GM19023 (cell line): ENCODE results near the gene SRSF11.
"Not testable (repeated sequence)": the region's sequence is repeated elsewhere in the genome, so short reads cannot be mapped to it uniquely, and the experiment has no call there.

ENCODE experiments used
- ATAC-seq: cut with Tn5 transposase; IDR thresholded peaks from one replicate; pipeline ENCODE4 v1.9.1; 2021; ENCODE audit warnings: mild to moderate bottlenecking, moderate library complexity; ENCODE audit not compliant: unreplicated experiment

Gene SRSF11, protein sequence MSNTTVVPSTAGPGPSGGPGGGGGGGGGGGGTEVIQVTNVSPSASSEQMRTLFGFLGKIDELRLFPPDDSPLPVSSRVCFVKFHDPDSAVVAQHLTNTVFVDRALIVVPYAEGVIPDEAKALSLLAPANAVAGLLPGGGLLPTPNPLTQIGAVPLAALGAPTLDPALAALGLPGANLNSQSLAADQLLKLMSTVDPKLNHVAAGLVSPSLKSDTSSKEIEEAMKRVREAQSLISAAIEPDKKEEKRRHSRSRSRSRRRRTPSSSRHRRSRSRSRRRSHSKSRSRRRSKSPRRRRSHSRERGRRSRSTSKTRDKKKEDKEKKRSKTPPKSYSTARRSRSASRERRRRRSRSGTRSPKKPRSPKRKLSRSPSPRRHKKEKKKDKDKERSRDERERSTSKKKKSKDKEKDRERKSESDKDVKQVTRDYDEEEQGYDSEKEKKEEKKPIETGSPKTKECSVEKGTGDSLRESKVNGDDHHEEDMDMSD

DNA sequence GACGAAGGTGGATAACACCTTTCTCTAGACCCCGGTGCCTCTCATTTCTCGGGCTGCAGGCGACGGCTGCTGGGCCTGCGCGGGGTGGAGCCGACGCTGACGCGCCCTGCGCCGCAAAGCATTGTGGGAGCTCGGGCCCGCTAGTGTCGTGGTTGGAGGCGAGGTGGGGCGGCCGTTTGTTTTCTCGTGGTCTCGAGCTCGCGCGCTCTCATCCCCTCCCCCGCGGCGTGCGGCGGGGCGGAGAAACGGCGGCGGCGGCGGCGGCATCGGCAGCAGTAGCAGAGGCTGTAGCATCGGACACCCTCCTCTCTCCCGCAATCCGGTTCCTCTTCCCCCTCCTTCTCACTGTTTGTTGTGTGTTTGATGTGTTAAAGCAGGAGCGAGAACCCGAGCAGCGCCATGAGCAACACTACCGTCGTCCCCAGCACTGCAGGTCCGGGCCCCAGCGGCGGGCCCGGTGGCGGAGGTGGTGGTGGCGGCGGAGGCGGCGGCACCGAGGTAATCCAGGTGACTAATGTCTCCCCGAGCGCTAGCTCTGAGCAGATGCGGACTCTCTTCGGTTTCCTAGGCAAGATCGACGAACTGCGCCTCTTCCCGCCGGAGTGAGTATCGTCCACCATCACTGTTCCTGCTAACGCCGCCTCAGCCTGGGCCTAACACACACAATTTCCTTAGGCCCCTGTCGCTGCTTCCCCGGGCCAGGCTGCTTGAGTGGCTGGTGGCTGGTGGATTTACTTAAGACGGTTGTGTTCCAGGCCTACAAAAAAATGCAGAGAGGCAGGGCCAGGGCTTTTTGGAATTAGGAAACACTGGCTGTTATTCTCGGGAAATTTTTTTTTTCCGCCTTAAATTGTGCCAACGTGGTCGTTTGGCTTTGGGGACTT is at the start of gene SRSF11:
TSS of gene SRSF11 (plus strand) at position 143 of the 884 bp plus-strand sequence. CDS start at position 400, 257 bp downstream.
- peak; percentile 95 for ATAC-seq

DNA sequence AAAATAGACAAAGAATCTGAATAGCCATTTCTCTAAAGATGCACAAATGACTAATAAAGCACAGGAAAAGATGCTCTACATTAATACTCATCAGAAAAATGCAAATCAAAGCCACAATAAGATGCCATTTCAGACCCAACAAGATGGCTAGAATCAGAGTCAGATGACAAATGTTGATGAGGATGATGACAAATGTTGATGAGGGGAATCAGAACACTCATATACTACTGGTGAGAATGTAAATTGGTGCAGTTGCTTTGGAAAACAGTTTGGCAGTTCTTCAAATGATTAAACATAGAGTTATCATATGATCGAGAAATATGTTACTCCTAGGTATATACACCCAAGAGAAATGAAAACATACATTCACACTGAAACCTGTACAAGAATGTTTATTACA is 49.7 kb upstream of the SRSF11 start:
- ATAC-seq: no peak

DNA sequence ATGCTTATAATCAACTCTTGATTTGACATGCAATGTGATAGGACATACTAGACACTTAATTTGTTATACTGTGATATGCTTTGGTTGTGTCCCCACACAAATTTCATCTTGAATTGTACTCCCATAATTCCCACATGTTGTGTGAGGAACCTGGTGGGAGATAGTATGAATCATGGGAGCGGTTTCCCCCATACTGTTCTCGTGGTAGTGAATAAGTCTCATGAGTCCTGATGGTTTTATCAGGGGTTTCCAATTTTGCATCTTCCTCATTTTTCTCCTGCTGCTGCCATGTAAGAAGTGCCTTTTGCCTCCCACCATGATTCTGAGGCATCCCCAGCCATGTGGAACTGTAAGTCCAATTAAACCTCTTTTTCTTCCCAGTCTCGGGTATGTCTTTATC is 36.0 kb upstream of the SRSF11 start:
- not testable (repeated sequence) for ATAC-seq

DNA sequence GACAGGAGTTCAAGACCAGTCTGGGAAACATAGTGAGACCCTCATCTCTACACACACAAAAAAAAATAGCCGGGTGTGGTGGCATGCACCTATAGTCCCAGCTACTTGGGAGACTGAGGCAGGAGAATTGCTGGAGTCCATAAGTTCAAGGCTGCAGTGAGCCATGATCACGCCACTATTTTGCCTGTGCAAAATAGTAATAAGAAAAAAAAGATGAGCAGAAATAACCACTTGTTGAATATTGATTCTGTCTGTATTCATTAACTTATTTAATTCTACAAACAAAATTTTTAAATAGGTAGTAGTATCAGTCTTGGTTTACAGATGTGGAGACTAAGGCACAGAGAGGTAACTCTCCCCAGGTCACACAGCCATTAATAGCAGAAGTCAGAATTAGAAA is 32.7 kb upstream of the SRSF11 start:
- no peak for ATAC-seq

DNA sequence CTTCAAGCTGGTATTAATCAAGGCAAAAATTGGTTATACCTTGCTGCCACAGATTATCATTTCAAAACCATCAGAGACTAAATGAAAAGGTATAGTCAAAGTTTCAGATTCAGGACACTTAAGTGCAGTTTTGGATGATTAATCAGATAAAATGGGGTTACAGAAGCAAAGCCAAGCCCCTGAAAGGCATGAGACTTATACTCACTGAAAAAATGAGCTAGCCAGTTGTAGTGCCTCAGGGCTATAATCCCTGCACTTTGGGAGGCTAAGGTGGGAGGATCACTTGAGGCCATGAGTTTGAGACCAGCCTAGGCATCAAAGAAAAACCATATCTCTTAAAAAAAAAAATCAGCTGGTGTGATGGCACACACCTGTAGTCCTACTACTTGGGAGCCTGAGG is 31.0 kb upstream of the SRSF11 start:
- no peak for ATAC-seq

DNA sequence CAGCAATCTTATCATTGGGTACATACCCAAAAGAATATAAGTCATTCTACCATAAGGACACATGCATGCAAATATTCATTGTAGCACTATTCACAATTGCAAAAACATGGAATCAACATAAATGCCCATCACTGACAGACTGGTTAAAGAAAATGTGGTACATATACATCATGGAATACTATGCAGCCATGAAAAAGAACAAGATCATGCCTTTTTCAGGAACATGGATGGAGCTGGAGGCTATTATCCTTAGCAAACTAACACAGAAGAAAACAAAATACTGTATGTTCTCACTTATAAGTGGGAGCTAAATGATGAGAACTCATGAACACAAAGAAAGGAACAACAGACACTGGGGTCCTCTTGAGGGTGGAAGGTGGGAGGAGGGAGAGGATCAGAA is 28.7 kb upstream of the SRSF11 start:
- ATAC-seq: not testable (repeated sequence)

DNA sequence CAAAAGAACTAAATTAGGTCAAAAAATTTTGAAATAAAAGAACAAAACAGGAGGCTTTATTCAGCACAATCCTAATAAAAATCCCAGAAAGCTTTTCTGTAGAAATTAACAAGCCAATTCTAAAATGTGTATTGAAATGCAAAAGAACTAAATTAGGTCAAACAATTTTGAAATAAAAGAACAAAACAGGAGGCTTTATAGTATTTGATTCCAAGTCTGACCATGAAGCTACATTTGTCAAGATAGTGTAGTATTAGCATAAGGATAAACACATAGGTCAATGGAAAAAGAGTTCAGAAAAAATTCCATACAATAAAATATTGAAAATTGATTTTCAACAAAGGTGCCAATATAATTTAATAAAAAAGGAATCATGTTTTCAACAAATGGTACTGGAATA is 26.6 kb upstream of the SRSF11 start:
- no peak for ATAC-seq

DNA sequence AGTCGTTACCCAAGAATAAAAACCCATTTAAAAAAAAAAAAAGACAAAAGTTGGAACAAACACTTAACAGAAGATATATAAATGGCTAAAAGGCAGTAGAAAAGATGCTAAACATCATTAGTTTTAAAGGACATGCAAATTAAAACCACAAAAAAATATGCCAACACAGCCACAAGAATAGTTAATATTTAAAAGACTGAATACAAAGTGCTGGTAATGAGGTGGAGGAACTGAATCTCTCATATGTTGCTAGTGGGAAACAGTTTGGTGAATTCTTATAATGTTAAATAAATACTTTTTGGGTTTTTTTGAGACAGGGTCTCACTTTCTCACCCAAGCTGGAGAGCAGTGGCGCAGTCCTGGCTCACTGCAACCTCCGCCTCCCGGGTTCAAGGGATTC is 25.8 kb upstream of the SRSF11 start:
- ATAC-seq: peak; percentile 72

DNA sequence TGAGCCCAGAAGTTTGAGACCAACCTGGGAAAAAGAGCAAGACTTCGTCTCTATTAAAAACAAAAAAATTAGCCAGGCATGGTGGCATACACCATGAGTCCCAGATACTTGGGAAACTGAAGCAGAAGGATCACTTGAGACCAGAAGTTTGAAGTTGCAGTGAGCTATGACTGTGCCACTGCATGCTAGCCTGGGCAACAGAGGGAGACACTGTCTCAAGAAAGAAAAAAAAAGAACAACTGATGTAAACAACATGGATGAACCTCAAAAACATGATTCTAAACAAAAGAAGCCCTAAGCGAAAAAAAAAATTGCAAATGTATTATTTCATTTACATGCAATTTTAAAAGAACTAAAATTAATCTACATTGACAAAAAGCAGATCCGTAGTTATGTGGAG is 24.8 kb upstream of the SRSF11 start:
- no peak for ATAC-seq

DNA sequence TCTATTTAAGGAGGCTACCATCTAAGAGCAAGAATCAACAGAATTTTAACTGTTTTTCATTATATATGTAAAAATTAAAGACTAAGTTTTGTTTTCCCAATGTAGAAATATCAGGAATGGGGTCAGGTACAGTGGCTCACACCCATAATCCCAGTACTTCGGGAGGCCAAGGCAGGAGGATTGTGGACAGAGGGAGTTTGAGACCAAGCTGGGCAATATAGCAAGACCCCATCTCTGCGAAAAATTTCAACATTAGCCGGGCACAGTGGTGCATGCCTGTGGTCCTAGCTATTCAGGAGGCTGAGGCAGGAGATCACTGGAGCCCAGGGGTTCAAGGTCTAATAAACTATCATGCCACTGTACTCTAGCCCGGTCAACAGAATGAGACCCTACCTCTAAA is 21.1 kb upstream of the SRSF11 start:
- ATAC-seq: no peak

DNA sequence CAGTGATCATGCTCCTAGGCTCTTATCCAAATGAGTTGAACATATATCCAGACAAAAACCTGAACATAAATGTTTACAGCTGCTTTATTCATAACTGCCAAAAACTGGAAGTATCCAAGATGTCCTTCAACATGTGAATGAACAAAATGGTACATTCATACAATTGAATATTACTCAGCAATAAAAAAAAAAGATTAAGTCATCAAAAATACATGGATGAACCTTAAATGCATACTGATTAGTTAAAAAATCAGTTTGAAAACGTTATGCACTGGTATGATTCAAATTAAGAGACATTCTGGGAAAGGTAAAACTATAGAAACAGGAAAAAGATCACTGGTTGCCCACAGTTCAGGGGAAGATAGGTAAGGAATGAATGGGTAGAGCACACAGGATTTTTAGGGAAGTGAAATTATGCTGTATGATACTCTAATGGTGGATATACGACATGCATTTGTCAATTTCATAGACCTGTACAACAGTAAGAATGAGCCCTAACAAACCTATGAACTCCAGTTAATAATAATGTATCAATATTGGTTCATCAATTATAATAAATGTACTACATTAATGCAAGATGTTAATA is 18.9 kb upstream of the SRSF11 start:
- no peak for ATAC-seq

DNA sequence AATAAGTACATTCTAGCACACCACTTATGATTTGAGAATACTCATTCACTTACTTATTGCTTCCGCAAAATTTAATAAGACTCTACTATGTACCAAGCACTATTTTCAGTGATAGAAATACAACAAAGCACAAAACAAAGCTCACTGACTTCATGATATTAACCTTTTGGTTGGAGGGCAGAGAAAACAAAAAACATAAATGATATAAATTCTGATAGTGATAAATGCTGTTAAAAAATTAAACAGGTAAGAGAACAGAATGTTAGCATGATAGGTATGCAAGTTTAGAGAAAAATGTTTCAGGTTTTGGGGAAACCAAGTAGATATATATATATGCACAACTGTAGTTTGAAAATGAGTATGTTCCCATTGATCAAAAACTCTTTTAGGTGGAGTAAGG is 17.0 kb upstream of the SRSF11 start:
- ATAC-seq: no peak

DNA sequence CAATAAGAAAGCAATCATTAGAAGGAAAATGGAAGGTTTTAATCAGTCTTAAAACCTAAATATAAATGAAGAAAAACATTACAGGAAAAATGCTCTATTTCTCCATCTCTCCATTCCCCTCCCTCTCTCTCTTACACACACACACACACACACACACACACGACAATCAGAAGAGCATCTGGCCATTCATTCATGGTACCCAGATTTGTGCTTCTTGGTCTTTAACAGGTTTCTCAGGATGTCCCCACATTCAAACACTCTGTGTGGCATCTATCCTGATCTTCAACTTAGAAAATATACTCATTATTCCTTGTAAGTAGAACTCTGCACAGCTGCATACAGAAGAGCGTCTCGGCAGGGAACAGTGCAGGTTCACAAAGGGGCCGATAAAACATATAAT is 16.6 kb upstream of the SRSF11 start:
- no peak for ATAC-seq

DNA sequence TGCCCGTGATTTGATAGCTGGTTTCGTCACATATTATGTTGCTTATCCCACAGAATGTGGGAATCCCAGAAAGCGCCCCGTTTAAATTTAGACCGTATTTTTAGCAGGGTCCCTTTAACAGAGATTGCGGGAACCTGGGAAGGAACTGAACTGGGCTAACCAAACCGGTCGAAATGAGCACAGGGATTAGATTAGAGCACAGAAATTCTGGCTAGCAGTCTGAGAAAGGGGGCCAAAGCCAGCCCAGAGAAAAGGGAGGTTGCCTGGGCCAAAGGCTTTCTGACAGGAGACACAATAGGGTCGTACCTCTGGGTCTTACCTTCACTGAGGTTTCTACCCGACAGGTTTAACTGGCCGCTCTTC is 16.1 kb upstream of the SRSF11 start:
- ATAC-seq: peak; percentile 39

DNA sequence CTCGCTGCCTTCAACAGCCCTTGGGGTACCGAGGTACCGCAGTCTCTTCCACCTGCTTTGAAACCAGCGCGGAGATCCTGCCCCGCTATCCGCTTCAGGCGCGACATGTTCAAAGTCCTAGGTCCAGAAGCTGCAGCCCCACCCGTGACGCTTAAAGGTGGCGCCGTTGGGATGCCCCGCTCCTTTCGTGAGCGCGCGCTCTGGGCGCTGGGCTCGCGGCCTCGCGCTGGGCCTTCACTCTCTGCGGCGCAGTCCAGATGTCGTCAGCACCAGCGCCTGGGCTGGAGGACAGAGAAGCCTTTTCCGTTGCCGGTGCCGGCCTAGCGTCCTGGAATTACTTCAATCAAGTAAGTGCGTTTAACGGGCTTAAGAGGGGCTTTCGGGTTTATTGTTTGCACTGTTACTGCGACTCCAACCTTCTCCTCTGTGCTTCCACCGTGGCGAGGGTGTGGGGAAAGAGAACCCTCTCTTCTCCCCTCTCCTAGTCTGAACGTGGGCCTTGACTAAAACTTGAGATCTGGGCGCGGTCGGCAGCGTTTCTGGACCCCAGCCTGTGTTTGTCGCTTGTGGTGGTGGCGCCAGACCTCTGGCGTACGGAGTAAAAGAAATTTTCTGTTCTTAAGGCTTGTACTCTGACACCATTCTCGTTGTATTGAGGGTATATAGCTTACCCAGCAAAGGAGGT is 15.6 kb upstream of the SRSF11 start, which contains the start of gene LRRC40:
TSS of gene LRRC40 (minus strand) at position 146 of the 685 bp plus-strand sequence. CDS start at position 107, 39 bp downstream.
- peak; percentile 81 for ATAC-seq

DNA sequence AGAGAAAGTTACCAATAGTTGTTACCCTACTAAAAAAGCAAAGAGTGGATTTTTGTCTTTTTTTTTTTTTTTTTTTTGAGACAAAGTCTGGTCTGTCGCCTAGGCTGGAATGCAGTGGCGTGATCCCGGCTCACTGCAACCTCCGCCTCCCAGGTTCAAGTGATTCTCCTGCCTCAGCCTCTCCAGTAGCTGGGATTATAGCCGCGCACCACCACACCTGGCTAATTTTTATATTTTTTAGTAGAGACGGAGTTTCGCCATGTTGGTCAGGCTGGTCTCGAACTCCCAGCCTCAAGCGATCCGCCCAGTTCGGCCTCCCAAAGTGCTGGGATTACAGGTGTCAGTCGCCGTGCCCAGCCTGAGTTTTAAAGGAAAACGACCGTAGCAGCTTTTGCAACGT is 14.3 kb upstream of the SRSF11 start:
- not testable (repeated sequence) for ATAC-seq

DNA sequence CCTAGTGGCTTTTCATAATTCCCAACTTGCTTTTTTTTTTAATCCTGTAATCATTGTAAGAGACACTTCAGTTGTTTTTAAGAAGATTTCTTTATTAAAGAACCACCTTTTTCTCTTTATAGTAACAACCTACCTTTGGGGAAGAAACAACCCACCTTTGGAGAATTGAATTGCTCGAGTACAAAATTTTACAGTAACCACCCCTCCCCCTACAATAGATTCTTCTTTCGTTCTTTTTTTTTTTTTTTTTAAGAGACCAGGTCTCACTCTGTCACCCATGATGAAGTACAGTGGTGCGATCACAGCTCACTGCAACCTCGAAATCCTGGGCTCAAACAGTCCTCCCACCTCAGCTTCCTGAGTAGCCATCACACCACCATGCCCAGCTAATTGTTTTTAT is 13.7 kb upstream of the SRSF11 start:
- no peak for ATAC-seq

DNA sequence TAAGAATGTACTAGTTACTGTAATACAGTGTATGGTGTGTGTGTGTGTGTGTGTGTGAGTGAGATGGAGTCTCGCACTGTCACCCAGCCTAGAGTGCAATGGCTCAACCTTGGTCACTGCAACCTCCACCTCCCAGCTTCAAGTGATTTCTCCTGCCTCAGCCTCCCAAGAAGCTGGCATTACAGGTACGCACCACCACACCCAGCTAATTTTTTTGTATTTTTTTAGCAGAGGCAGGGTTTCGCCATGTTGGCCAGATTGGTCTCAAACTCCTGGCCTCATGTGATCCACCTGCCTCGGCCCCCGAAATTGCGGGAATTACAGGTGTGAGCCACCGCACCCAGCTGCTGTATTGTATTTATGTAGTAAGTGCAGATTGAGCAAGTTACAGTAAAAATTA is 12.9 kb upstream of the SRSF11 start:
- no peak for ATAC-seq

DNA sequence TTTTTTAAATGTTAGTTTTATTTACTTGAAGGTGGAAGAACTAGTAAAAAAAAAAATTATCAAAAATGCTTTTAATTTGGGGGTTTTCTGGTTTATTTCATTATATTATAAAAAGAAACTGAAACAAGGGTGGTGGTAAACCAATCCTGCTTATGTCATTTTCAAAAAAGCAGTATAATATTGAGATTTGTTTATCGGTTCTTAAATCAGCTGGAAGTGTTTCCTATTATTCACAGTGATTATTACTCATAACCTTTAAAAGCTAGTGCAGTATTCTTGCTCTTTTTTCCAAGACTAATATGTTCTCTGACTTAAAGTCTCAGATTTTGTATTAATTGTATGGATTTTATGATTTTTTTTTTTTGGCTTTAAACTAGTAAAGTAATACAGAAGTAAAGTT is 10.4 kb upstream of the SRSF11 start:
- ATAC-seq: no peak

DNA sequence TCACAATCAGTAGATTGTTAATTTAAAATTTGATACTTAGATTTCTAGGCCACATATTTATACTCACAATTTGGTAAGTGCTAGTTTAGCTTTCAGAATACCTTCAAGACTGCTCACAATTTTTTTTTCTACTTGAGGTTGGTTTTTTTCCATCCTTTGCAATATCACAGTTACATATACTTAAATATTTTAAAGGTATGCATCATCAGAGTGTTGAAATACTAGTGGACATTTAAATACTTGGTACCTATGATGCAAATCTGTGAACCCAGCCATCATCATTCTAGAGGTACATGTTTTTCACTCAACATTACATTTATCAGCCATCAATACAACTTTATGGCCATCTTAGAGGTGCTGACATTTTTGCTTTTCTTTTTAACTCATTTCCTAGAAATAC is 9.6 kb upstream of the SRSF11 start:
- ATAC-seq: no peak

DNA sequence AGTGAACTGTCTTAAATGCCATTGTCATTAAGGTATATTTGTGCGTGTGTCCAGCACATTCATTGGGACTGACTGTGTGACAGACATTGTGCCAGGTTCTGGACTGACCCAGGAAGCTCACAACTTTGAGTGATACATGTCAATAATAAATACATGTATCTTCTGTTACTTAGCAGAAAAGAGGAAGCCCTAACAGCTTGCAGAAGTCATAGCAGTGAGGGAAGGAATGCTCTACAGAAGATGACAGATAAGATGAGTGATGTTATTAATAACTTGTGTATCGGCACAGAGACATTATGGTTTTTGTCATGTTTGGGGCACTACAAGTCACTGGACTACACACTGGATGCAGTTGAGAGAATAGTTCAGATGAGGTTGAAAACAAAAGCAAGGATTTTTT is 1.2 kb upstream of the SRSF11 start:
- ATAC-seq: no peak
